GM15510 (cell line): ENCODE data around the gene SLC12A4.

ENCODE experiments used
- POLR2A ChIP-seq: IDR thresholded peaks from 3 replicates; pipeline ENCODE4 v1.6.1; 2011; ENCODE audit warnings: borderline replicate concordance; ENCODE audit not compliant: insufficient read length; ENCODE audit errors: extremely low read depth

Gene SLC12A4

GRCh38 chr16:67930678-67931211, 37.7 kb downstream of the SLC12A4 start:
- no peak for TF ChIP-seq POLR2A

DNA sequence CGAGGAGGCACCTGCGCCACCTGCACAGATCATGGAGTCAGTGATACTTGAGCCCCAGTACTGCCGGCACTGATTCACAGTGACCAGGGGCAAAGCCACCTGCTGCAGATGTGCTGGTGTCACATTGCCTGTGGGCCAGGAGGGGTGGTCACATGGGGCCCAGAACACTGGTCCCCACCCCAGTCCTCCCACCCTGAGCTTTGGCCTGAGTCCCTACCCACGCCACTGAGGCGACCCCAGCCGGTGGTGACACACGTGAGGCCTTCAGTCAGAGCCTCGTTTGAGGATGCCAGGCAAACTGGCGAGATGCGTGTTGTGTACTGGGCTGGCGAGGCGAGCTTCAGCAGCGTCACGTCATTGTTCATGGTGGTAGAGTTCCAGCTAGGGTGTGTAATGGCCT, 38.2 kb downstream of the SLC12A4 start:
- TF ChIP-seq POLR2A: peak; percentile 15

DNA sequence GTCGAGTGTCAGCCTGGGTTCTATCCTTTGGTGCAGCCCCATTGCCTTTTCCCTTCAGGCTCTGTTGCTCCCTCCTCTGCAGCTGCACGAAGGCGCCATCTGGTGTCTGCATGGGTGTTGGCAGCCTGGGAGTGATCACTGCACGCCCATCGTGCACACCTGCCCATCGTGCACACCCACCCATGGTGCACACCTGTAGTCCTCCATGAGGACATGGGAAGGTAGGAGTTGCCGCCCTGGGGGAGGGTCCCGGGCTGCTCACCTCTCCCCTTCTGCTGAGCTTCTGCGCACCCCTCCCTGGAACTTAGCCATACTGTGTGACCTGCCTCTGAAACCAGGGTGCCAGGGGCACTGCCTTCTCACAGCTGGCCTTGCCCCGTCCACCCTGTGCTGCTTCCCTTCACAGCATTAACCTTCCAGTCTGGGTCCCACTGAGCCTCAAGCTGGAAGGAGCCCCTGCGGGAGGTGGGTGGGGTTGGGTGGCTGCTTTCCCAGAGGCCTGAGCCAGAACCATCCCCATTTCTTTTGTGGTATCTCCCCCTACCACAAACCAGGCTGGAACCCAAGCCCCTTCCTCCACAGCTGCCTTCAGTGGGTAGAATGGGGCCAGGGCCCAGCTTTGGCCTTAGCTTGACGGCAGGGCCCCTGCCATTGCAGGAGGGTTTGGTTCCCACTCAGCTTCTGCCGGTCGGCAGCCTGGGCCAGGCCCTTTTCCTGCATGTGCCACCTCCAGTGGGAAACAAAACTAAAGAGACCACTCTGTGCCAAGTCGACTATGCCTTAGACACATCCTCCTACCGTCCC, 39.7 kb downstream of the SLC12A4 start:
- TF ChIP-seq POLR2A: no peak

- no peak for TF ChIP-seq POLR2A
These were observed 40.3 kb downstream of the SLC12A4 start for GRCh38 chr16:67928147-67928546.

GRCh38 chr16:67927131-67927941, 41.1 kb downstream of the SLC12A4 start:
- TF ChIP-seq POLR2A: no peak

GRCh38 chr16:67926181-67926750, 42.2 kb downstream of the SLC12A4 start:
- TF ChIP-seq POLR2A: no peak

GRCh38 chr16:67924140-67924906, 44.1 kb downstream of the SLC12A4 start:
- TF ChIP-seq POLR2A: no peak

DNA sequence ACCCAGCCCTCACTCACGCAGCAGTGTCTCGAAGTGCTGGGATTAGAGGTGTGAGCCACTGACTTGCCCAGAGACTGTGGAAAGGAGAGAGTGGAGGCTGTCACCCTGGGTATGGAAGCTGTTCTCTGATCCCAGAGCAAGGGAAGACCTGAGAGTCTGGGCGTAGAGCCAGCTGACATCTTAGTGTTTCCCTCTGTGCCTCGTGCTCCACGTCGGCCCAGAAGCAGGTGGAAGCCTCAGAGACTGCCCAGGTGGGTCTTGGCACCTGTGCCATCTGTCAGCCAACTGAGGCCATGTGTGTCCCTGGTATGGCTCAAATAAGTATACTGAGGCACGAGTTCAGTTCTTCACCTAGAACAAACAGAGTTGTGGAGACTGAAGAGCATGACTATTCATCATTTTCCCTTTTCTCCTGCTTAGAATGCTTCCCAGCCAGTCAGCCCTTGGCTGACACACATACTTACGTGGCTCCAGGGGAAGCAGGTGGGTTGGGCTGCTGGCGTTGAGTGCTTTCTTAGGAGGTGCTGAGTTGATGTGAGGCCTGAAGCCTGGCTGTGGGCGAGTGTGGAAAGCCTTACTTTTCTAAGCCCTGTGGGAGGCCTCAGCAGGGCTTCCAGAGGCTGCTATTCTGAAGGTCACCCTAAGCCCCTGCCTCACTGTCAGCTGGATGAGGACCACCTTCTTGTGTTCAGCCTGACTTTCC, 44.9 kb downstream of the SLC12A4 start:
- TF ChIP-seq POLR2A: no peak

- TF ChIP-seq POLR2A: no peak
These were observed 45.7 kb downstream of the SLC12A4 start for GRCh38 chr16:67922740-67923139.

DNA sequence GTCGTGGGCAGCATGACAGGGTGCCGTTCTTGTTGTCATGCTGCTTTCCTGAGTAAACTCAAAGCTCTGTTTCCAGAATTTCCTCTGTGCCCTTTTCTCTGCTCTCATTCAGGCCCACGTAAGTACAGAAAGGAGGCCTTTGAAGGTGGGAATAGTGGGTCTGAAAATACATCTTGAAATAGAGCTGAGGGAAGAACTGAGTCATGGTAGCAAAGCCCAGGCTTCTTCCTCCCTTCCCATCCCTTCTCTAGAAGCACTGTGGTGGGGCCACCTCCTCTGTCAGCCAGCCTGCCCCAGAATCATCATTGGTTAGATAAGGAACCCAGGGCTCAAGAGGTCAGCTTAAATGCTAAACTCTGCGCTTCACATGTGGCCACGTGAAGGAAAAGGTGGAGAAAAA, 46.2 kb downstream of the SLC12A4 start:
- TF ChIP-seq POLR2A: no peak

DNA sequence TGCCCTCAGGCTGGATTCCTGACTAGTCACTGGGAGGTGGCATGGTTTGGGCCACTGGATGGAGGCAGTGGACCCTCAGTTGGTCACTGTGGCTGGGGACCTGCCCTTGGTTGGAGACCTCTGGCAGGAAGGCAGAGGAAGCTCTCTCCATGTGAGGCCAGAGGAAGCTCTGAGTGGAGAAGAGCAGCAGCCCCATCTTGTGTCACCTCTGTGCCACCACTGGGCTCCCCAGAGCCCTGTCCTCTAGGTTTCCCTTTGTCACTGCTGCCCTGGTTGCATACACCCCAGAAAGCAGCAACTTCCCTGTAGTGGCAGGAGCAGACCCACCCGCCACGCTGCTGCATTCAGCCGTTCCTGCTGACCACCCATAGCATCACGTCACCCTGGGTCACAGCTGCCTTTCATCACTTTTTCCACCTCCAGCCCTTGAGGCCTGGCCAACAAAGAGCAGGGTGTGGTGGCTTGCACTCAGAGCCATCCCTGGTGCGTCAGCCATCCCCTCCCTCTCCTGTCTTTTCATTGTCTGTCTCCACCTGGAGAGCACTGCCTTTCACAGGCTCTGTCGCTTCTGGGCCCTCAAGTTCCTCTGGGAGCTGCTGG, 48.7 kb downstream of the SLC12A4 start:
- TF ChIP-seq POLR2A: no peak

DNA sequence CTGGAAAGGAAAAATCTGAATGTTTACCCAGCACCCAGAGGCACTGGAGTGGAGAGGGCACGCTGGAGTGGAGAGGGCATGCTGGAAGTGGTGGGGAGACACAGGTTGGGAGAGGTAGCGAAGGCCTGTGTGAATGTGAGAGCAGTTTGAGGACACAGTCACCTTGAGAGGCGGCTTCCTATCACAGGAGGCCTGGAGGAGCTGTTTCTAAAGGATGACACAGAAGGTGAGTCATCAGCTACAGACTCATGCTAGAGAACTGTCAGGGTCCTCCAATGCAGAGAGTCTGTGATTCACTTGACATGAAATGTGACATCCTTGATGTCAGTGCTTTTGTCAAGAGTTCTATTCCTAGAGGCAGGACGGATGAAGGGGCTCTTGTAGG, 50.6 kb downstream of the SLC12A4 start:
- no peak for TF ChIP-seq POLR2A

DNA sequence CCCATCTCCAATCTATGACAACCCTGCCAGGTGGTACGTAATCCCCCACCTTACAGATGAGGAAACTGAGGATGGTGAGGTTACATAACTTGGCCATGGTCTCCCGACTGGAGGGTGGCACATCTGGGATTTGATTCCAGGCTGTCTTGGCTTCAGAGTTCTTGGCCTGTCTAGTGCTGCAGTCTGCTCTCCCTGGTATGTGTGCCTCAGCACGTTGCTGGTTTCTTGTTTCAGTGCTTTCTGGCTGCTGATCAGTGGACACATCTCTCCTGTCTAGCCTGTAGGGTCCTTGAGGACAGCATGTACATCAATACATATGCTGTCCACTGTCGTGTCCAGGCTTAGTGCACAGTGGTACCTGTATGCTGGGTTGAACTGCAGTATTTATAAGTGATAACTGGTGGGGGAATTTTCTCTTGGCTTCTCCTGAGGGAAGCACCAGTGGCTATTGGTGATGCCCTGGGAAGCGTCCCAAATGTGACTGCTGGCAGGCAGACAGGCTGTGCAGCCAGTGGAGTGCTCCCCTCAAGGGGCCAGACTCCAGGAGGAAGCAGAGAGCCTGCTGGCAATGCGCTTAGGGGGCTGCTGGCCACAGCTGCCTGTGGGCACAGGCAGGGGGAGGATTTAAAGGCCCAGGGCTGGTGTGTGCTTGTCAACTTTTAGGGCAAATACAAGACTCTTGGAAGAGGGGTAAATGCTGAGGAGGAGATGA, 51.1 kb downstream of the SLC12A4 start:
- no peak for TF ChIP-seq POLR2A

DNA sequence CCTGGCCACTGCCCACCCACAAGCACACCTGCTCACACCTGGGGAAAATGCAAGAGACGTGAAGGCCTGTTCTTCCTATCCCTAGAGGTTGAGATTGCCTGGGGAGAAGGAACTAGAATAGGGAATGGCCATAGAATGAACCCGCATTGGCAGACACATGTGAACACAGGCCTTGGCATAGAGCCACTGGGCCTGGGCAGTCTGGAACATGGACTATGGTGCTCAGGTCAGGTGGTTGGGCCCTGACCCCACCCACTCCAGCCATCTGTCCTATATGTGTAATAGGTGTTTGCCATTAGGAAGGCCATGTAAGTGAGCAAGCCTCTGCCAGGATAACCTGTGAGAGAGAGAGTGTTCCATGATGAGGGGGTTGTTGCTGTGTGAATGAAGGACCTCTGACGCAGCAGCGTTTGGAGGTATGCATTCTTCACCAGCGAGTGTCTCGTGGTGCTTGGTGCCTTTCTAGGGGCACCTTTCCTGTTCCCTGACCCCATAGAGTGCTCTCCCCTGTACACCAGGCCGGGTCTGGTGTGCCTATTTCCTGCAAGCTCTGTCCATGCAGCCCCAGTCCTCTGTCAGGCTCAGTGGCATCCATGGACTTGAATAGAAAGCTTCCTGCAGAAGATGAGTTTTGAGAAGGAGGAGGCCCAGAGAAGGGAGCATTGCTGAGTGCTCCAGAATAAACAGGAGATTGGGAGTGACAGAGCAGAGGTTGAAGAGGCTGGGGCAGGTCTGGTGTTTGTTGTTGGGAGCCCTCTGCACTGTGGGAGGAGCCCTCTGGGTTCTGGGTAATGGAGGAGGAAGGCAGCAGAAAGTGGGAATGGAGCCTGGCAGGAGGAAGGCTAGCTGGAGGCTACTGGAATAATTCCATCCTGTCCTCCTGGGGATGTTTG, 52.4 kb downstream of the SLC12A4 start:
- TF ChIP-seq POLR2A: no peak
